OCI-LY3 (cell line): ENCODE data around the gene FZD2.

ENCODE experiments used
- CTCF ChIP-seq: fragments of 200-600, 300-600 bp; sonication (generic); IDR thresholded peaks from 2 replicates; pipeline ENCODE4 v1.5.1; 2014; ENCODE audit warnings: antibody characterized with exemption, low read length, low read depth
- EZH2phosphoT487 ChIP-seq: fragments of 200-600 bp; shearing (Covaris generic); IDR thresholded peaks from 2 replicates; pipeline ENCODE4 v1.6.1; 2018; ENCODE audit warnings: antibody characterized with exemption, mixed run types, low read depth

- TF ChIP-seq CTCF (no peak), EZH2phosphoT487 (no peak)
Measured at GRCh38 chr17:44518032-44518431, 39.3 kb upstream of the FZD2 start.
